Mammary epithelial cell (primary cell): Measurements from ENCODE around the gene STRIP2.

Source experiments
- EZH2 ChIP-seq: IDR thresholded peaks from 2 replicates; pipeline ENCODE4 v1.6.1; 2012; ENCODE audit warnings: low read length, inconsistent platforms, borderline replicate concordance
- TF ChIP-seq, protein P1 (sequence below), 2 donors: IDR thresholded peaks in 1 of 2; conservative IDR thresholded peaks in 1 of 2; 2 replicates each; pipeline ENCODE4 v1.5.1; 2011 to 2012; ENCODE audit warnings: inconsistent platforms in 2 of 2, low read length in 2 of 2, mild to moderate bottlenecking in 2 of 2, control low read depth in 1 of 2, low read depth in 1 of 2; ENCODE audit not compliant: insufficient read depth in 1 of 2; ENCODE audit errors: extremely low read depth in 1 of 2

DNA sequence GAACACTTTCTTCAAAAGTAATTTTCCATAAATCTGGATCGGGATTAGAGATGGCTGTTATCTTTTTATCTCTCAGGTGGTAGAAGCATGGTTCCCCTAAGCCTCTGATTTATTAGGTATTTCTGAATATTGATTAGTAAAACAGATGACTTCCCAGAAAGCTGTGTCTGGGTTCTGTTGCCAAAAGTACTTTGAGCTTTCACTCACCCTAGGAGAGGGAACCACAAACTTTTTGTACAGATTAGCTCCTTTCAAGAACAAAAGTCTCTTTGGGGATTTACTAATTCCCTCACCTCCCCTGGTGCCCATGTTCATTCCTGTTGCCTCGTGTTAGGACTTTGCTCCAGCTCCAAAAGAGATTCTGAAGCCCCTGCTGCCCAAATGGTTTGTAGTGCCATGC is 46.7 kb upstream of the STRIP2 start:
- TF ChIP-seq, protein P1, sequence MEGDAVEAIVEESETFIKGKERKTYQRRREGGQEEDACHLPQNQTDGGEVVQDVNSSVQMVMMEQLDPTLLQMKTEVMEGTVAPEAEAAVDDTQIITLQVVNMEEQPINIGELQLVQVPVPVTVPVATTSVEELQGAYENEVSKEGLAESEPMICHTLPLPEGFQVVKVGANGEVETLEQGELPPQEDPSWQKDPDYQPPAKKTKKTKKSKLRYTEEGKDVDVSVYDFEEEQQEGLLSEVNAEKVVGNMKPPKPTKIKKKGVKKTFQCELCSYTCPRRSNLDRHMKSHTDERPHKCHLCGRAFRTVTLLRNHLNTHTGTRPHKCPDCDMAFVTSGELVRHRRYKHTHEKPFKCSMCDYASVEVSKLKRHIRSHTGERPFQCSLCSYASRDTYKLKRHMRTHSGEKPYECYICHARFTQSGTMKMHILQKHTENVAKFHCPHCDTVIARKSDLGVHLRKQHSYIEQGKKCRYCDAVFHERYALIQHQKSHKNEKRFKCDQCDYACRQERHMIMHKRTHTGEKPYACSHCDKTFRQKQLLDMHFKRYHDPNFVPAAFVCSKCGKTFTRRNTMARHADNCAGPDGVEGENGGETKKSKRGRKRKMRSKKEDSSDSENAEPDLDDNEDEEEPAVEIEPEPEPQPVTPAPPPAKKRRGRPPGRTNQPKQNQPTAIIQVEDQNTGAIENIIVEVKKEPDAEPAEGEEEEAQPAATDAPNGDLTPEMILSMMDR (conservative IDR thresholded peaks at IDR 0.05 in 1 of 2, IDR thresholded peaks at IDR 0.05 in 1 of 2; ENCODE audit: extremely low read depth in 1 of 2, insufficient read depth in 1 of 2, low read depth in 1 of 2, low read length in 2 of 2), result no peak
- TF ChIP-seq EZH2, result no peak
